ENCODE measurements around the gene DDX21. TPM values are rescaled to one million over a fixed set of nuclear protein-coding genes. Genes with fewer than 3 reads are reported as not detected.
"Not testable (repeated sequence)": the region's sequence is repeated elsewhere in the genome, so short reads cannot be mapped to it uniquely, and the experiment has no call there.

The DDX21 gene
- total RNA-seq, 1 donor from 2014 or later, result 43.4 TPM

GRCh38 chr10:69009360-69009759, 53.4 kb downstream of the DDX21 start:
- Histone ChIP-seq H3K9me3 (no peaks in the 10 kb centered on the region), H3K27ac (no peak overlapping the region), H3K4me3 (no peak overlapping the region), H3K4me1 (no peaks in the 10 kb centered on the region), H3K27me3 (ENCODE audit: low read depth) (no peaks in the 10 kb centered on the region), H3K36me3 (peaks cover 77% of the 10 kb centered on the region)
- intact Hi-C loops (cut with DNase I), result loop anchor here (10.0 kb wide), 1 partner anchor 85 kb away; no protein-coding TSS in a partner anchor
- no peak for TF ChIP-seq CTCF (IDR thresholded peaks at IDR 0.05)
- ATAC-seq (no peak), DNase-seq (no peak)

GRCh38 chr10:69010151-69010640, 54.2 kb downstream of the DDX21 start:
- Histone ChIP-seq H3K4me1 (no peaks in the 10 kb centered on the region), H3K27ac (no peak overlapping the region), H3K9me3 (no peaks in the 10 kb centered on the region), H3K4me3 (no peak overlapping the region), H3K27me3 (ENCODE audit: low read depth) (no peaks in the 10 kb centered on the region), H3K36me3 (peaks cover 83% of the 10 kb centered on the region)
- DNase-seq (no peak), ATAC-seq (no peak)
- no peak for TF ChIP-seq CTCF (IDR thresholded peaks at IDR 0.05)
- intact Hi-C loops (cut with DNase I), result no loop called here

GRCh38 chr10:69012778-69013177, 56.8 kb downstream of the DDX21 start:
- H3K27ac ChIP-seq; DNase-seq; ATAC-seq; intact Hi-C loops (cut with DNase I); H3K9me3 ChIP-seq; H3K4me1 ChIP-seq; H3K4me3 ChIP-seq; H3K27me3 ChIP-seq (ENCODE audit: low read depth): not testable (repeated sequence)
- H3K36me3 ChIP-seq, result peaks cover 83% of the 10 kb centered on the region

- Histone ChIP-seq H3K27ac (no peak overlapping the region), H3K9me3 (no peaks in the 10 kb centered on the region), H3K4me3 (no peak overlapping the region), H3K36me3 (peaks cover 89% of the 10 kb centered on the region), H3K4me1 (no peaks in the 10 kb centered on the region), H3K27me3 (ENCODE audit: low read depth) (no peaks in the 10 kb centered on the region)
- ATAC-seq (no peak), DNase-seq (no peak)
- no peak for TF ChIP-seq CTCF (IDR thresholded peaks at IDR 0.05)
- intact Hi-C loops (cut with DNase I), result no loop called here
These were observed 58.2 kb downstream of the DDX21 start for GRCh38 chr10:69014171-69014570.

GRCh38 chr10:69018613-69019012, 62.6 kb downstream of the DDX21 start:
- Histone ChIP-seq H3K4me3 (no peak overlapping the region), H3K27ac (no peak overlapping the region), H3K36me3 (peaks cover 50% of the 10 kb centered on the region), H3K9me3 (no peaks in the 10 kb centered on the region), H3K4me1 (no peaks in the 10 kb centered on the region), H3K27me3 (ENCODE audit: low read depth) (no peaks in the 10 kb centered on the region)
- DNase-seq (no peak), ATAC-seq (no peak)
- no peak for TF ChIP-seq CTCF (IDR thresholded peaks at IDR 0.05)
- intact Hi-C loops (cut with DNase I), result no loop called here

- Histone ChIP-seq H3K27me3 (ENCODE audit: low read depth) (no peaks in the 10 kb centered on the region), H3K9me3 (no peaks in the 10 kb centered on the region), H3K4me3 (no peak overlapping the region), H3K36me3 (peaks cover 13% of the 10 kb centered on the region), H3K27ac (no peak overlapping the region), H3K4me1 (no peaks in the 10 kb centered on the region)
- TF ChIP-seq CTCF (IDR thresholded peaks at IDR 0.05), result no peak
- DNase-seq, result no peak
- intact Hi-C loops (cut with DNase I), result no loop called here
- no peak for ATAC-seq
These were observed 66.6 kb downstream of the DDX21 start for GRCh38 chr10:69022611-69023010.

Measured in lower lobe of right lung (tissue), 2 donors.